Body of pancreas (tissue), 4 donors: ENCODE results near the gene DSCAM. TPM values are rescaled to one million over a fixed set of nuclear protein-coding genes. Genes with fewer than 3 reads are reported as not detected.

ENCODE experiments used
- ATAC-seq: fragments of 150-250 bp; one replicate; pipeline ENCODE4 v1.9.1; 2016
- DNase-seq, 4 donors: peaks; one replicate each; pipeline ENCODE4 v3.0.0-alpha.2; 2019
- H3K27ac ChIP-seq, 4 donors: fragments of 200-600 bp; sonication (generic); 1 replicate in 3 of 4; 2 replicates in 1 of 4; pipeline versions ENCODE4 v1.5.1 to v1.6.1; 2016 to 2019; ENCODE audit warnings: mild to moderate bottlenecking in 1 of 4, mixed read lengths in 1 of 4, moderate library complexity in 1 of 4
- H3K27me3 ChIP-seq, 2 donors: fragments of 200-600 bp; sonication (generic); one replicate each; pipeline ENCODE4 v1.6.0; 2016; ENCODE audit warnings: mild to moderate bottlenecking in 1 of 2
- H3K36me3 ChIP-seq, 2 donors: fragments of 200-600 bp; sonication (generic); replicated peaks in 1 of 2; 2 replicates each; pipeline ENCODE4 v1.5.1; 2016; ENCODE audit warnings: low read depth in 2 of 2; ENCODE audit not compliant: insufficient read depth in 1 of 2
- H3K4me1 ChIP-seq: fragments of 200-600 bp; sonication (generic); one replicate; pipeline ENCODE4 v1.6.0; 2016
- H3K4me3 ChIP-seq, 2 donors: fragments of 200-600 bp; sonication (generic); 1 replicate in 1 of 2; 2 replicates in 1 of 2; pipeline ENCODE4 v1.5.1; 2016 to 2019
- H3K9me3 ChIP-seq, 3 donors: fragments of 200-600 bp; sonication (generic); 1 replicate in 2 of 3; 2 replicates in 1 of 3; pipeline ENCODE4 v1.5.1; 2016
- POLR2A ChIP-seq, 3 donors: fragments of 450-650 bp; IDR thresholded peaks; one replicate each; pipeline ENCODE4 v1.6.1; 2016; ENCODE audit warnings: antibody characterized with exemption in 3 of 3, mild to moderate bottlenecking in 2 of 3
- WGBS, 2 donors: methylation state at CpG; one replicate each; pipeline ENCODE4 v1.1.5; 2017; 5-methylcytosine and 5-hydroxymethylcytosine counted together
- intact Hi-C: fragments of 100-400 bp; cut with DNase I; formaldehyde crosslinking; loops from one replicate; pipeline ENCODE4 v1.15.1; 2023
- total RNA-seq, 2 donors: library from RNA; depleted of rRNA; stranded (reverse); fragments of >200 nt; gene quantifications; one replicate each; pipeline ENCODE4 v1.1.0, GENCODE V29; 2016
- TF ChIP-seq, protein P1 (sequence below), 7 experiments: fragments of 450-650 bp in 4 of 7; fragments of 200-600 bp in 3 of 7; sonication (generic) in 3 of 7; IDR thresholded peaks; one replicate each; pipeline ENCODE4 v1.5.1; 2016 to 2019; ENCODE audit warnings: antibody characterized with exemption in 7 of 7

The DSCAM gene
- total RNA-seq, 2 donors from 2014 or later = 0.26 TPM; not detected in 1

DNA sequence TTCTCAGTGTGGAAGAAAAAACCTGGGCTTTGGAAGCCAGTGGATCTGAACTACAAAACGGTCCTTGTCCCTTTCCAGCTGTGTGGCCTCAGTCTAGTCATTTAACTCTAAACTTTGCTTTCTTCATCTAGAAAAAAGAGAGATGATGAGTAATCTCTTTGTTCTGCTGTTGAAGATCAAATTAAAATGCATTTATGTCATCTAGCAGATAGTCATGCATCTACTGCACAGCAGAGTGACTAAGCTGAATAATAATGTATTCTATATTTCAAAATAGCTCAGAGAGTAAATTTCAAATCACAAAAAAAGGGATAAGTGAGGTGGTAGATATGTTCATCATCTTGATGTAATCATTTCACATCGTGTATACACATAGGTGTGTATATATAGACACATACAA is 473.2 kb downstream of the DSCAM start:
- peaks cover 0 to 2% of the 10 kb centered on the region in 2 donors for H3K27me3 ChIP-seq
- ATAC-seq (no peak), DNase-seq (no peak)
- H3K4me1 ChIP-seq = no peaks in the 10 kb centered on the region
- no peaks in the 10 kb centered on the region for H3K36me3 ChIP-seq
- no peak for TF ChIP-seq POLR2A (IDR thresholded peaks at IDR 0.05)
- TF ChIP-seq, protein P1, sequence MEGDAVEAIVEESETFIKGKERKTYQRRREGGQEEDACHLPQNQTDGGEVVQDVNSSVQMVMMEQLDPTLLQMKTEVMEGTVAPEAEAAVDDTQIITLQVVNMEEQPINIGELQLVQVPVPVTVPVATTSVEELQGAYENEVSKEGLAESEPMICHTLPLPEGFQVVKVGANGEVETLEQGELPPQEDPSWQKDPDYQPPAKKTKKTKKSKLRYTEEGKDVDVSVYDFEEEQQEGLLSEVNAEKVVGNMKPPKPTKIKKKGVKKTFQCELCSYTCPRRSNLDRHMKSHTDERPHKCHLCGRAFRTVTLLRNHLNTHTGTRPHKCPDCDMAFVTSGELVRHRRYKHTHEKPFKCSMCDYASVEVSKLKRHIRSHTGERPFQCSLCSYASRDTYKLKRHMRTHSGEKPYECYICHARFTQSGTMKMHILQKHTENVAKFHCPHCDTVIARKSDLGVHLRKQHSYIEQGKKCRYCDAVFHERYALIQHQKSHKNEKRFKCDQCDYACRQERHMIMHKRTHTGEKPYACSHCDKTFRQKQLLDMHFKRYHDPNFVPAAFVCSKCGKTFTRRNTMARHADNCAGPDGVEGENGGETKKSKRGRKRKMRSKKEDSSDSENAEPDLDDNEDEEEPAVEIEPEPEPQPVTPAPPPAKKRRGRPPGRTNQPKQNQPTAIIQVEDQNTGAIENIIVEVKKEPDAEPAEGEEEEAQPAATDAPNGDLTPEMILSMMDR (IDR thresholded peaks at IDR 0.05) = no peak
- 45 to 47% methylated on average over 2 of the region's 2 CpGs for WGBS, 2 donors
- intact Hi-C loops = no loop called here
- no peak overlapping the region for H3K4me3 ChIP-seq
- no peaks in the 10 kb centered on the region for H3K9me3 ChIP-seq
- no peak overlapping the region for H3K27ac ChIP-seq

GRCh38 chr21:40372506-40372905 is 474.5 kb downstream of the DSCAM start:
- Histone ChIP-seq H3K4me1 (no peaks in the 10 kb centered on the region), H3K36me3 (no peaks in the 10 kb centered on the region), H3K27me3 (peaks cover 0 to 2% of the 10 kb centered on the region in 2 donors), H3K9me3 (no peaks in the 10 kb centered on the region), H3K4me3 (no peak overlapping the region), H3K27ac (no peak overlapping the region)
- intact Hi-C loops = no loop called here
- 58 to 77% methylated on average over 2 of the region's 2 CpGs for WGBS, 2 donors
- DNase-seq (no peak), ATAC-seq (no peak)
- no peak for TF ChIP-seq POLR2A (IDR thresholded peaks at IDR 0.05)
- TF ChIP-seq, protein P1 (IDR thresholded peaks at IDR 0.05) = no peak

DNA sequence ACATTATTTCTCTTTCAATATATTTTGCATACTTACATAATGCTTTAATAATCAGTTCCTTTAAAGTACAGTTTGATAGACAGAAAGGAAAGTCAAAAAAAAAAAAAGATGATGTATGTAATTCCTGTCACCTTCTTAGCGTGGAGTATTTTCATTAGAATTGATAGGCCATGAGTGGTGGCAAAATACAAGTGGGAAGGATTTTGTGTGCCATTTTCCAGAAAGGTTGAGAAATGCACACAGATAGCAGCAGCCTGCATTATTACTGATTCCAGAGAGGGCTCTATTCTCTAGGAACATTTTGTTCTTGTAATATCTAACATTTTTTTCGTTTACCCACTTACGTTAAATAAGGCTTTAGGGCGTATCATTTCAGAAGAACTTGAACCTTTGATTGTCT is 475.6 kb downstream of the DSCAM start:
- Histone ChIP-seq H3K4me1 (no peaks in the 10 kb centered on the region), H3K27me3 (peaks cover 0 to 2% of the 10 kb centered on the region in 2 donors), H3K9me3 (no peaks in the 10 kb centered on the region), H3K36me3 (no peaks in the 10 kb centered on the region), H3K4me3 (no peak overlapping the region), H3K27ac (no peak overlapping the region)
- ATAC-seq (no peak), DNase-seq (no peak)
- TF ChIP-seq POLR2A (IDR thresholded peaks at IDR 0.05) = no peak
- TF ChIP-seq, protein P1 (IDR thresholded peaks at IDR 0.05) = no peak
- 46 to 53% methylated on average over 4 of the region's 4 CpGs for WGBS, 2 donors
- intact Hi-C loops = no loop called here

GRCh38 chr21:40356644-40357043 is 490.3 kb downstream of the DSCAM start:
- 39 to 60% methylated on average over 2 of the region's 2 CpGs for WGBS, 2 donors
- H3K27ac ChIP-seq = no peak overlapping the region
- ATAC-seq = no peak
- TF ChIP-seq POLR2A (IDR thresholded peaks at IDR 0.05) = no peak
- TF ChIP-seq, protein P1 (IDR thresholded peaks at IDR 0.05) = no peak
- H3K4me1 ChIP-seq = no peaks in the 10 kb centered on the region
- no peak overlapping the region for H3K4me3 ChIP-seq
- H3K9me3 ChIP-seq = no peaks in the 10 kb centered on the region
- intact Hi-C loops = no loop called here
- no peak for DNase-seq
- no peaks in the 10 kb centered on the region for H3K36me3 ChIP-seq
- H3K27me3 ChIP-seq = no peaks in the 10 kb centered on the region

- intact Hi-C loops = no loop called here
- Histone ChIP-seq H3K9me3 (no peaks in the 10 kb centered on the region), H3K36me3 (no peaks in the 10 kb centered on the region), H3K27me3 (no peaks in the 10 kb centered on the region), H3K4me3 (no peak overlapping the region), H3K4me1 (no peaks in the 10 kb centered on the region), H3K27ac (no peak overlapping the region)
- WGBS, 2 donors = 70% methylated on average over 5 of the region's 5 CpGs
- TF ChIP-seq, protein P1 (IDR thresholded peaks at IDR 0.05) = no peak
- no peak for TF ChIP-seq POLR2A (IDR thresholded peaks at IDR 0.05)
- DNase-seq (no peak), ATAC-seq (no peak)
Observed at GRCh38 chr21:40355076-40355475, 491.9 kb downstream of the DSCAM start.
